A549 (cell line): ENCODE results near the gene SEC16B. TPM values are rescaled to one million over a fixed set of nuclear protein-coding genes. Genes with fewer than 3 reads are reported as not detected.

Source experiments
- ATAC-seq, 2 experiments: fragments of 200-7000 bp in 1 of 2; fragments of >200 bp in 1 of 2; cut with Nextera tagmentation in 1 of 2; cut with Tn5 transposase in 1 of 2; 3 replicates each; pipeline versions ENCODE4 v1.8.0 to v1.9.1; 2018 to 2020; ENCODE audit warnings: mild to moderate bottlenecking in 1 of 2, moderate library complexity in 1 of 2
- CTCF ChIA-PET: fragments of 300-600 bp; sonication (Branson Sonifier 250); formaldehyde crosslinking; extraction: SDS; loops from one replicate; lab custom pipeline; 2021; ENCODE audit warnings: antibody characterized with exemption, inconsistent platforms; lab: Yijun Ruan, JAX
- POLR2A ChIA-PET: fragments of 350-600 bp; formaldehyde crosslinking; extraction: SDS; loops from one replicate; lab custom pipeline; 2021; ENCODE audit warnings: antibody characterized with exemption, inconsistent platforms; lab: Yijun Ruan, JAX
- DNase-seq, 2 experiments: peaks; one replicate each; pipeline versions ENCODE4 v3.0.0 to v3.0.0-alpha.2; 2011 to 2016; ENCODE audit warnings: low read depth in 1 of 2, low spot score in 1 of 2
- FAIRE-seq: peaks from 2 replicates; lab custom pipeline; 2011; peaks lifted over from hg19 to GRCh38; lab: Jason Lieb, UNC
- H3K27ac ChIP-seq, 2 experiments: fragments of >200 bp; sonication (Bioruptor Twin); formaldehyde crosslinking; 3 replicates each; pipeline ENCODE4 v1.5.1; 2016 to 2017
- H3K4me1 ChIP-seq: fragments of >200 bp; sonication (Bioruptor Twin); formaldehyde crosslinking; 3 replicates; pipeline ENCODE4 v1.6.1; 2016
- H3K4me2 ChIP-seq: fragments of >200 bp; sonication (Bioruptor Twin); formaldehyde crosslinking; 3 replicates; pipeline ENCODE4 v1.6.1; 2016
- H3K4me3 ChIP-seq: fragments of >200 bp; sonication (Bioruptor Twin); formaldehyde crosslinking; 3 replicates; pipeline ENCODE4 v1.5.1; 2016
- H3K9me3 ChIP-seq: fragments of >200 bp; sonication (Bioruptor Twin); formaldehyde crosslinking; 3 replicates; pipeline ENCODE4 v1.6.1; 2016
- CHD2 ChIP-seq: fragments of 150-350 bp; IDR thresholded peaks from 2 replicates; pipeline ENCODE4 v1.6.1; 2014; ENCODE audit warnings: low read length; ENCODE audit not compliant: partially characterized antibody
- CHD4 ChIP-seq: fragments of 200-600 bp; sonication (generic); IDR thresholded peaks from 2 replicates; pipeline ENCODE4 v1.6.1; 2016; ENCODE audit warnings: antibody characterized with exemption, mild to moderate bottlenecking, borderline replicate concordance
- CTCF ChIP-seq: fragments of >200 bp; sonication (Bioruptor Twin); formaldehyde crosslinking; IDR thresholded peaks from 3 replicates; pipeline ENCODE4 v1.5.1; 2016
- E2F6 ChIP-seq: IDR thresholded peaks from 2 replicates; pipeline ENCODE4 v1.6.1; 2012; ENCODE audit warnings: low read depth, borderline replicate concordance
- EHF ChIP-seq: fragments of 250-450 bp; sonication (Bioruptor Pico); IDR thresholded peaks from 2 replicates; pipeline ENCODE4 v1.5.0; 2020; ENCODE audit warnings: mild to moderate bottlenecking
- EHMT2 ChIP-seq: fragments of 200-600 bp; sonication (generic); IDR thresholded peaks from 2 replicates; pipeline ENCODE4 v1.6.1; 2016; ENCODE audit warnings: antibody characterized with exemption, low read depth, mild to moderate bottlenecking, moderate library complexity
- ESRRA ChIP-seq: fragments of 150-350 bp; IDR thresholded peaks from 2 replicates; pipeline ENCODE4 v1.6.1; 2014; ENCODE audit warnings: mild to moderate bottlenecking, low read length, borderline replicate concordance
- FOSB ChIP-seq: fragments of 250-450 bp; sonication (Bioruptor Pico); IDR thresholded peaks from 2 replicates; pipeline ENCODE4 v1.5.0; 2020; ENCODE audit warnings: mild to moderate bottlenecking, moderate library complexity
- FOXS1 ChIP-seq: fragments of 250-450 bp; sonication (Bioruptor Pico); IDR thresholded peaks from 2 replicates; pipeline ENCODE4 v1.5.0; 2020; ENCODE audit warnings: mild to moderate bottlenecking, moderate library complexity
- HDAC2 ChIP-seq: fragments of 200-600 bp; sonication (generic); IDR thresholded peaks from 2 replicates; pipeline ENCODE4 v1.6.1; 2016
- HOXB13 ChIP-seq: fragments of 250-450 bp; sonication (Bioruptor Pico); IDR thresholded peaks from 2 replicates; pipeline ENCODE4 v1.5.0; 2020; ENCODE audit warnings: low read depth, mild to moderate bottlenecking, moderate library complexity
- HOXB5 ChIP-seq: fragments of 250-450 bp; sonication (Bioruptor Pico); IDR thresholded peaks from 2 replicates; pipeline ENCODE4 v1.5.0; 2020; ENCODE audit warnings: mild to moderate bottlenecking, moderate library complexity
- JUN ChIP-seq, 2 experiments: fragments of >200 bp; sonication (Bioruptor Twin); formaldehyde crosslinking; IDR thresholded peaks; 2 replicates in 1 of 2; 3 replicates in 1 of 2; pipeline ENCODE4 v1.6.1; 2016 to 2017
- MAFK ChIP-seq: fragments of 450-650 bp; IDR thresholded peaks from 2 replicates; pipeline ENCODE4 v1.6.1; 2014; ENCODE audit not compliant: partially characterized antibody
- NFE2L2 ChIP-seq: fragments of 150-350 bp; conservative IDR thresholded peaks from 2 replicates; pipeline ENCODE4 v1.6.1; 2014; ENCODE audit warnings: low read length
- POLR2AphosphoS2 ChIP-seq: conservative IDR thresholded peaks from 2 replicates; pipeline ENCODE4 v1.6.1; 2012; ENCODE audit warnings: low read length, improper control_type of control experiment, inconsistent platforms
- RARB ChIP-seq: fragments of 250-450 bp; sonication (Bioruptor Pico); IDR thresholded peaks from 2 replicates; pipeline ENCODE4 v1.8.0; 2021; ENCODE audit warnings: mild to moderate bottlenecking, moderate library complexity
- REST ChIP-seq: fragments of 200-600 bp; sonication (generic); IDR thresholded peaks from 2 replicates; pipeline ENCODE4 v1.6.1; 2016; ENCODE audit warnings: antibody characterized with exemption, mild to moderate bottlenecking, moderate library complexity
- RNF2 ChIP-seq: fragments of 200-600 bp; sonication (generic); IDR thresholded peaks from 2 replicates; pipeline ENCODE4 v1.6.1; 2016; ENCODE audit warnings: low read depth, mild to moderate bottlenecking, antibody characterized with exemption, moderate library complexity, borderline replicate concordance
- SREBF2 ChIP-seq: fragments of 450-650 bp; IDR thresholded peaks from 2 replicates; pipeline ENCODE4 v1.6.1; 2014; ENCODE audit warnings: mild to moderate bottlenecking, moderate library complexity
- TFCP2L1 ChIP-seq: fragments of 250-450 bp; sonication (Bioruptor Pico); IDR thresholded peaks from 2 replicates; pipeline ENCODE4 v1.5.0; 2021; ENCODE audit warnings: mild to moderate bottlenecking
- ZFP36 ChIP-seq: fragments of 450-650 bp; IDR thresholded peaks from 2 replicates; pipeline ENCODE4 v1.6.1; 2014; ENCODE audit warnings: borderline replicate concordance; ENCODE audit not compliant: partially characterized antibody
- ZNF302 ChIP-seq: fragments of 250-450 bp; sonication (Bioruptor Pico); IDR thresholded peaks from 2 replicates; pipeline ENCODE4 v1.9.0; 2021; ENCODE audit warnings: inconsistent platforms, mild to moderate bottlenecking, moderate library complexity
- WGBS: methylation state at CpG from one replicate; pipeline ENCODE4 v1.1.6; 2017; ENCODE audit errors: missing lambda C conversion rate; 5-methylcytosine and 5-hydroxymethylcytosine counted together
- polyA plus RNA-seq, 4 experiments: library from polyadenylated mRNA; depleted of rRNA in 3 of 4; stranded (reverse); fragments of >200 nt; fragmentation: RNase III in 1 of 4; extraction: RNeasy Plus Mini Kit Qiagen cat#74134 plus additional on column Dnase treatment in 1 of 4; gene quantifications; 2 replicates in 3 of 4; 3 replicates in 1 of 4; pipeline ENCODE4 v1.2.3, GENCODE V29; 2011 to 2017

The SEC16B gene
- polyA plus RNA-seq, 2 of the 4 experiments (the other 2 are of a cell fraction) = 1.3 to 2.6 TPM

- Histone ChIP-seq H3K27ac (no peak overlapping the region), H3K4me2 (no peak overlapping the region), H3K4me1 (no peaks in the 10 kb centered on the region), H3K4me3 (no peak overlapping the region), H3K9me3 (no peaks in the 10 kb centered on the region)
- ATAC-seq = no peak
- FAIRE-seq = no peak
- ChIA-PET CTCF (interaction anchor here (10.1 kb wide), 1 partner anchor 10 kb away, joined by 79 read pairs; no protein-coding TSS in a partner anchor), POLR2A (no interaction called here)
- TF ChIP-seq ZNF302 (CRISPR knock-in tag) = no peak
- no peak for TF ChIP-seq REST
- TF ChIP-seq CTCF = no peak
- TF ChIP-seq ZFP36 = no peak
- TF ChIP-seq JUN (IDR thresholded peaks at IDR 0.05) = no peak
- no peak for TF ChIP-seq NFE2L2
- no peak for TF ChIP-seq FOXS1 (CRISPR knock-in tag)
- TF ChIP-seq HOXB5 = no peak
- TF ChIP-seq ESRRA = no peak
- TF ChIP-seq SREBF2 = no peak
- TF ChIP-seq MAFK = no peak
- no peak for TF ChIP-seq TFCP2L1 (CRISPR knock-in tag)
- TF ChIP-seq POLR2AphosphoS2 = no peak
- TF ChIP-seq CHD4 = no peak
- TF ChIP-seq FOSB = no peak
- WGBS = 76% methylated on average over 3 of the region's 3 CpGs
- DNase-seq = no peak
Measured at GRCh38 chr1:177934927-177935326, 34.9 kb downstream of the SEC16B start.

GRCh38 chr1:177934461-177934860, 35.4 kb downstream of the SEC16B start:
- DNase-seq (no peak), FAIRE-seq (no peak), ATAC-seq (no peak)
- Histone ChIP-seq H3K4me1 (no peaks in the 10 kb centered on the region), H3K4me2 (no peak overlapping the region), H3K27ac (no peak overlapping the region), H3K9me3 (no peaks in the 10 kb centered on the region), H3K4me3 (no peak overlapping the region)
- ChIA-PET CTCF (interaction anchor here (10.1 kb wide), 1 partner anchor 11 kb away, joined by 79 read pairs; no protein-coding TSS in a partner anchor), POLR2A (no interaction called here)
- WGBS = 82% methylated on average over 3 of the region's 3 CpGs
- TF ChIP-seq ZFP36 = no peak

GRCh38 chr1:177933881-177934280, 36.0 kb downstream of the SEC16B start:
- POLR2A ChIA-PET = no interaction called here
- no peak overlapping the region for H3K4me2 ChIP-seq
- no peak for FAIRE-seq
- no peaks in the 10 kb centered on the region for H3K9me3 ChIP-seq
- no peaks in the 10 kb centered on the region for H3K4me1 ChIP-seq
- no peak for DNase-seq
- H3K27ac ChIP-seq = no peak overlapping the region
- WGBS = 36% methylated on average over 1 of the region's 1 CpG
- CTCF ChIA-PET = interaction anchor here (1.0 to 10.1 kb wide), 2 partner anchors 11 to 20 kb away, joined by 3 to 79 read pairs; no protein-coding TSS in a partner anchor
- ATAC-seq = no peak
- no peak overlapping the region for H3K4me3 ChIP-seq
- no peak for TF ChIP-seq NFE2L2
- no peak for TF ChIP-seq RNF2
- TF ChIP-seq EHMT2 = no peak
- no peak for TF ChIP-seq CHD2
- no peak for TF ChIP-seq HDAC2
- TF ChIP-seq REST = no peak
- TF ChIP-seq ZFP36 = no peak
- no peak for TF ChIP-seq EHF (CRISPR knock-in tag)
- no peak for TF ChIP-seq E2F6
- no peak for TF ChIP-seq HOXB13
- TF ChIP-seq RARB (CRISPR knock-in tag) = no peak
